ENCODE results near the gene LHFPL2. TPM values are rescaled to one million over a fixed set of nuclear protein-coding genes. Genes with fewer than 3 reads are reported as not detected.

The LHFPL2 gene
- total RNA-seq, 1 experiment from 2014 or later, result 22.2 TPM

DNA sequence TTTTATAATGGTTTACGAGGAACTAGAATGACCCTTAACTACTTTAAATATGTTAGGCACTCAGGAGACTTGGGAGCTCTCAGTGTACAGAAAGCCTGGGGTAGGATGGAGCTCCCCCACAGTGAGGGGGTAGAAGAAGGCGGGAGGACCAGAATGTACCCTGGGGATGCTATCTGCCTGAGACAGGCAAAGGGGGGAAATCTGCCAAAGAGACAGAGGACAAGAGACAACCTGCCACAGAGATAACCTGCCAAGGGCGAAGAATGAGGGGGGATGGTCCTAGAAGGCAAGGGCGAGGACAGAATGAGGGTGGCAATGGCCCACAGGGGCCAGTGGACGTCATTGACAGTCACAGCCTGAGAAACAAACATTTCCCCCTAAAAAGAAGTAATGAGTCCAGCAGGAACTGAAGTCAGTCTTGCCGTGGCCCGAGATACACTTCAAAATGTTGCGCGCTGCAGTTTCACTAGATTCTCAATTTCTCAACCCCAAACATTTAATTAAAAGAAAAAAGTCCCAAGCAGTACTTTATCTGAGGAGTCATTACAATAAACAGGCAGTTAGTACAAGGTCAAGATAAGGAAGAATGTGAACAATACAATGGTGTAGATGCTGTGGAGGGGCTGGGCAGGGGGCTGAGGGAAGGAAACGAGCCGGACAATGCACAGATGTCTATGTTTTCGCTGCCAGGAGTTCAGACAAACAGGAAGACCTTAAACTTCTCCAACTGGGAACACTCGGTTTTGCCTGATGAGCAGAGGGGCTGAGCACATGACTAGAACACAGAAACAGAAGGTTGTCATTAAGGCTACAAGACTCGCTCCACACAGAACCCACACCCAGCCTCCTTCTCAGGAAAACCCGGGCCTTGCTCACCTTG lies 125.0 kb downstream of the LHFPL2 start:
- DNase-seq (ENCODE audit: low spot score), result no peak

DNA sequence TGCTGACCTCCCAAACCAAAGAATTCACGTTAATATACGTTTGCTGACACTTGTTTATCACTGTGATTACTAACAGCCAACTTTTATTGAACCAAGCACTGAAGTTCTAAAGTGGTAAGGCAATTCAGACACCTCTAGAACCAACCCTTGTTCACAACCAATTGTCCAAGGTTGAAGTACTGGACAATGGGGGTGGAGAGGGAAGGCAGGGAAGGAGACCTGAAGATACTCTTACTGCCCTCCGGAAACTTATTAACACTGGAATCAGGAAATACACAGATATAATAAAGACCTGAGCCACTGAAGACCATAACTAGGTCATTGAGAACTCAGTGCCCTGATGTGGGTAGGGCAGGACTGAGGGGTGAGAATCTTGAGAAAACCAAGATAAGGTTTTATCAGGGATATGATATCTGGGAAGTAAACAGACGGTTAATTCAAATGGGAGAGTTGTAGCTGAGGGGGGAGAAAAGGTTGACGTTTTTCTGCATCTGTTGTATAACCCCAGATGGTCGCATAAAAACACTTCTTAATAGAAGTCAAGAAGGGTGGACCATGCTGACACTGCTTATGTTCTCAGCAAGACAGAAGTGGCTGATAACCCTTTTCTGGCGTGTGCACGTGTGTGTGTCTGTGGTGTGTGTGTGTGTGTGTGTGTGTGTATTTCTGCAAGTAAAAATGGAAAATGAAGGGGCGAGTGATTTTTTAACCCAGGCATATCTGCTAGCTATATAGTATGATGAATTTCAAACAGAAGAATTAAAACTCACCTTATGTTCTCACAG lies 125.9 kb downstream of the LHFPL2 start:
- DNase-seq (ENCODE audit: low spot score), result no peak

DNA sequence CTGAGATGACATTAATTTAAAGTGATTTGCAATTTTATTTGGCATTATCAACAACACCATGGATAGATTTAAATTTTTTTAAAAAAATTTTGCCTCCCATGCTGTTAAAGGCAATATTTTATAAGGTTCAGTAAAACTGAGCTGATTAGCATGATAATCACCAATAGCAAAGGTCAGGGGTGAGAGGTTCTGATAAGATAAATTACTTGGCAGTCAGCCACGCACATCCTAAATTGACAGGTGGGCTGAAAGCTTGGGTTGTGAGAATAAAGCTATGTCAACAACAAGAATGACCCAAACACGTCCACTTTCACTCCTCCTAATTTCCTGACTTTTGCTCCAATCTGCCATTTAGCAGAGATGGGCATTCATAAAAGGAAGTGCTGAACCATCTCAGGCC lies 127.1 kb downstream of the LHFPL2 start:
- no peak for DNase-seq (ENCODE audit: low spot score)

DNA sequence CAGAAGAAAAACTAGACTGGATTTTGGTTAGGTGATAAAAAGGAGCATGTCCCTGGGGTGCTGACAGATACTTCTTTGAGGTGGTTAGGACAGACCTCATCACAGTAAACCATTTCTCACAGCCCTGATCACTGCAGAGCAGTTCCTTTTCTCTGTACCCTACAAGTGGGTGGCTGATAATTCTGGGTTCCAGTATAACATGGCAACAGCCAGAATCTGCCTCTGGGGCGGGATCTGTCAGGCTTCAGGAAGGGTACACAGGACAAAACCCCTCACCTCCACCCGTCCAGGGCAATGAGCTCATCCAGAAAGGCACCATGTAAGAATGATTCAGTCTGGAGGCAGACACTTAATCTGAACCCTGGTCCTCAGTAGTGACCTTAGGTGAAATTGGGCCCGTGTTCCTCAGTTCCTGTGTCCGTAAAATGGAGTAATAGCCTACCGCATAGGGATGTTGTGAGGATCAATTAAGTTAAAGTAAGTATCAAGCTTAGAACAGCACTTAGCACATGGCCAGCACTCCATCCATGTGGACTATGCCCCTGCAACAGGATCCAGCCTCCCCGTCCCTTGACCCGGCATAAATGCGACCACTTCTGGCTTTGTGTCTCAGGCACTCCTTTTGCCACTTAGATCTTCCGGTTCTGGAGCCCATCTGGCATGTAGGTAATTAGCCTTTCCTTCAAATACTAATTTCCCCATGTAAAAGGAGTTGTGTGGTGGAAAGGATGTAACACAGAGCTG lies 129.2 kb downstream of the LHFPL2 start:
- no peak for DNase-seq (ENCODE audit: low spot score)

DNA sequence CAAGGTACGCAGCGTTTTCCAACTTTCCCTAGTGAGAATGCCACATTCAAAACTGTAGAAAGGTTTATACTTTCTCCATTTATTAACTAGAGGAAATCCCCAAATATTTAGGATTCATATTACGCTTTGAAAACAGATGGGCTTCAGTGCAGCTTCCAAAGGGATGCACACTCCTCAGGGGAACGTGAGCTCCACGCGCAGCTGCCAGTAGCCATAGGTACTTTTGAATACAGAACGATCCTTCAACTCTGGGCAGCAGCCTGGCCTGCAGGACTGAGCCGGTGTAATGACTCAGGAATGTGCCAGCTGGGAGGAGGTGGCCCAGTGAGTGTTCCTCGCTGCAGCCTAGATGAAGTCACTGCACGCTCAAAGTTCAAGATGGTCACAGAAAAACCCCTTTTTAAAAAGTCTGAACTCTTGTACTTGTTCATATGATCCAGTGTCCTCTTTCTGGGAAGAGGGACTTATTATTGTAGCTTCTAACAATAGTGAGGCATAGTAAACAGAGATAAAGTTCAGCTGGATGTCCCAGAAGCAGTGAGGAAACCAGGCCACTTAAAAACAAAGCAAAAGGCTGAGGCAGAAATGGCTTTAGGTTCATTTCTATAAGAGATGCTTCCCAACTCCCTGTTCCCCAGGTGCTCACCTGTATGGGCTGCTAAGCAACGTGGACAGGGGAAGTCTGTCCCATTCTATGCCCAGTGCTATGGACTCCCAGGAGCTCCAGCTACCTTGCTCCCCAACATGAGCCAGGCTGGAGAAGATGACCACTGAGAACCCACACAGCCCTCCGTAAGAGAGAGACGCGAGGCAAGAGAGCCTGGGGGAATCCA lies 130.0 kb downstream of the LHFPL2 start:
- DNase-seq (ENCODE audit: low spot score), result peak; percentile 82

DNA sequence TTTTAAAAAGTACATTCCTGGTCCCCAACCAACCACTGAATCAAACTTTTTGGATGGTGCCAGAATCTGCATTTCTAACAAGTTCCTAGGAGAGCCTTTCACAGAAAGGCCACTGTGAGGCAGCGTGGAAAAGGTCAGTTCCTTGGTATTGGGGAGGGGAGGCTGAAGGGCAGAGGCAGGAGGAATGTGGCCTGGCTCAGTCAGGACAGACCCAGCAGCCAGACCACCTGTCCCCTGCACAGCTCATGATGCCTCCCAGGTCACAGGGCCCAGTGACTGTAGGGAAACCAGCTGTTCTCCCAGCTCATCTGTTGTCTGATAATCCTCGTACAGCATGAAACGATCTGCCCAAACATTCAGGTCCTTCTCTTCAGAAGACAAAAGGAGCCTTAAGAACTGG lies 132.9 kb downstream of the LHFPL2 start:
- no peak for DNase-seq (ENCODE audit: low spot score)

DNA sequence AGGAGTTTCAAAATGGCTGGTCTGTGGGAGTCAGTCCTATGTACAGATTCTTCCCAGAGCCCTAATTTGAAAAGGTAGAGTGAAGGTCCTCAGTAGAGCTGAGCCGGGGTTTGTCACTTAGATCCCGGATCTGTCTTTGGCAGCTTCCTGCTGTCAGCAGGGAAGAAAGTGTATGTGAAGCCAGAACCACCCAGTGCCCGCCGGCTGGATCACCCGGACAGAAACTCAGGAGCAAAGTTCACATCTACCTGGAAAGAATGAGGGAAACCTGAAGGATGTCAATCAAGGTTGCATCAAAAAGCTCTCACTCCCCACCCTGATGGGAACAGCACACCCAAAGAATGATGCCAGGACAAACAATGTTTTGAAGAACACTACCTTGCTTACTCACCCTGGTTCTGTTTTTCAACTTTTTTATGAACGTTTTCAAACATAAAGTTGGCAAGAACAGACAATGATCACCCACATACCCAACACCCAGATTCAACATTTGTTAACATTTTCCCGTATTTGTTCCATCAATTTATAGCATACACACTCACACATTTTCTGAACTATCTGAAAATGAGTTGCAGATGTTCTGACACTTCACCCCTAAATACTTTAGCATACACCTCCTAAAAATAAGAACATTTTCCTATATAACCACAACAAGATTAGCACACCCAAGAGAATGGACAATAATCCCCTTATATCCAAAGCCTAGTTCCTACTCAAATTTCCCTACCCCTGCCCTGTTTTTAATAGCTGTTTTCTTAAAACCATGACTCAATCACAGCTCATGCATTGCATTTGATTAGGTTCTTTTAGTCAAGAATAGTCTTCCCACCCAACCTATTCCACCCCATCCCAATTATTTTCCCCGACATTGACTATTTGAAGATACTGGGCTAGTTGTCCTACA lies 133.9 kb downstream of the LHFPL2 start:
- DNase-seq (ENCODE audit: low spot score), result no peak

DNA sequence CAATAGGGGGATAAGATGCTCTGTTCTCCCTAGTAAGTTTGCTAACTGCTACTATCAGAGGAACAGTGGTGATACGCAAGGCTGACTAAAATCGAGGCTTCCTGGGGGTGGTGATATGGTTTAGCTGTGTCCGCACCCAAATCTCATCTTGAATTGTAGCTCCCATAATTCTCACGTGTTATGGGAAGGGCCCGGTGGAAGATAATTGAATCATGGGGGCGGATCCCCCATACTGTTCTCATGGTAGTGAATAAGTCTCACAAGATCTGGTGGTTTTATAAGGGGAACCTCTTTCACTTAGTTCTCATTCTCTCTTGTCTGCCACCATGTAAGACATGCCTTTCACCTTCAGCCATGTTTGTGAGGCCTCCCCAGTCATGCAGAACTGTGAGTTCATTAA lies 135.1 kb downstream of the LHFPL2 start:
- DNase-seq (ENCODE audit: low spot score), result no peak

DNA sequence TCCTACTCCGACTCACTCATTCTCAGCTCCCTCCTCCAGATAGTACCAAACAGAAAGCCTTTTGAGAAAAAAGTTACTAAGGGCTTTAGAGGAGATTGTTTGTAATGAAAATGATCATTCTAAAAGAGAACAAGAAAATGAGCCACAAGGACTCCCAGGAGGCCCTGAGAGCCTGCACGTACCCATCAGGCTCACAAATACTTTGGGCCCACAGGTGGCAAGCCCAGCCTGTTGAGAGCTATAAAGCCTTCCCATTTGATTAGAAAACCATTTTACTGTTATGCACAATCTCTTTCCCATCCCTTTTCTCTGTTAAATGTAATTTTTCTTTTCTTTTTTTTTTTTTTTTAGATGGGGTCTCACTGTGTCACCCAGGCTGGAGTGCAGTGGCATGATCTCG lies 136.1 kb downstream of the LHFPL2 start:
- DNase-seq (ENCODE audit: low spot score), result no peak

DNA sequence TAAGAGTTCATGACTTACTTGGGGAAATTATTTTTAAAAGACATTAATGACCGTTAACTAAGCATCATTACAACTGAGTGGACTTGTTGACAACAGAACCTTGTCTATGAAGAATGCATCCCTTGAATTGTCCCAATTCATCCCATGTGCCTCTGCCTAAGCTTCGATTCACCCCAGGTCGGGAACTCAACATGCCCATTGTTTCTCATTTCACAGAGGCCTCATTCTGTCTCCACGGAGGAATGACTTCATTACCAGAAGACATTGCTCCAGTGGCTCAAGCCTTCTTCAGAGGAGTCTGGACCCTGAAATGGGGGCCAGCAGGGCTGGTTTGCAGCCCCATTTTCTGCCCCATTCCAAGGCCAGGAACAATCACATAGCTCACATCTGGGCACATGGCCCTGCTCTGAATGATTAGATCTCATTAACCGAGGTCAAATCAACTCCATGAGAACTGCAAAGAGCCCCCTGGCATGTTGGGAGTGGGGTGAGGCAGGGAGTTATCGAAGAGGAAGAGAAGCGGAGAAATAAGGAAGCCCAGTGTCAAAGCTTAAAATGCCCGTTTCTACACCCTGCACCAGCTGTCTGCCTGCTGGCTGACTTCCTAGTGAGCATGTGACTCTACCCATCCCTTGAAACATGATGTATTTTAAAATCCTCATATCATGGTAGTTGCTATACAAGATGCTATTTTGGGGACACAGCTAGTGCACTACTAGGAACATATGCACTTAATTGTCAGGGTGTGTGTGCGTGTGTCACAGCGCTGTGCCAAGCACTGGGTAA lies 137.3 kb downstream of the LHFPL2 start:
- DNase-seq (ENCODE audit: low spot score), result no peak

DNA sequence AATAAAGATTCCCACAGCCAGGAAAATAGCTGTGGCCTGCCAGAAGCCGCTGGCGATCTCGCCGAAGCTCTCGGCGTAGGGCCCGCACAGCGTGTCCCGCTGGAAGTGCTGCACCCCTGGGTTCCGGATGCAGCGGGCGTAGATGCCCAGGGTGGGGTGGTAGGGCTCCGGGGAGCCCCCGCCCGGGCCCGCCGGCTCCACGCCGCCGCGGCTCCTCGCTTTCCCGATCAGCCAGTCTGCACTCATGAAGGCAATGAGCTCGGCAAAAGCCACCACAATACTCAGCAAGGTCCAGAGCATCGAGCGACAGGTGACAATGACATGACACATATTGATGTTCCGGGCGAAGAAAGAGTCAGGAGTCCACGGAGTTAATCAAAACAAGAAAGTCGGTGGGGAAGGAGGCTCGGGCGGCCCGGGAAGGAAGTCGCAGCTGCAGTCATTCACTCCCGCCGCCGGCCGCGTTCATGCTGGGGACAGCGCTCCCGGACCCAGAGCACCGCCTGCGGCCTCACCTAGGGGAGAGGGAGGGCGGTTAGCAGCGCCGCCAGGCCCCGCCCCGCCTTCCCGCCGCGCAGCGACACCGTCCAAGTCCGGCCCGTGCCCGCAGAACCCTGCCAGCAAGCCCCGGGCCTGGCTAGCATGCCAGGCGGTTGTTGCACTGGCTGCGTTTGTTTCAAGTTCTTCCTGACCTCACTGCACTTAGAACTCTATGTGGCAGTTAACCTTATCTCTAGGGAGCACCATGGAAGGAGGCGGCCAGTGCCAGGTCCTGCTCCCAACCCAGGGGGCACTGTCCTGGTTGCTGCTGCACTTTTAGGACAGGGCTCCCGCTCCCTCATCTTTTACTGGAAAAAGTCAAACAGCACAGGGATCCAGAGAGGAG lies 138.4 kb downstream of the LHFPL2 start:
- DNase-seq (ENCODE audit: low spot score), result no peak

DNA sequence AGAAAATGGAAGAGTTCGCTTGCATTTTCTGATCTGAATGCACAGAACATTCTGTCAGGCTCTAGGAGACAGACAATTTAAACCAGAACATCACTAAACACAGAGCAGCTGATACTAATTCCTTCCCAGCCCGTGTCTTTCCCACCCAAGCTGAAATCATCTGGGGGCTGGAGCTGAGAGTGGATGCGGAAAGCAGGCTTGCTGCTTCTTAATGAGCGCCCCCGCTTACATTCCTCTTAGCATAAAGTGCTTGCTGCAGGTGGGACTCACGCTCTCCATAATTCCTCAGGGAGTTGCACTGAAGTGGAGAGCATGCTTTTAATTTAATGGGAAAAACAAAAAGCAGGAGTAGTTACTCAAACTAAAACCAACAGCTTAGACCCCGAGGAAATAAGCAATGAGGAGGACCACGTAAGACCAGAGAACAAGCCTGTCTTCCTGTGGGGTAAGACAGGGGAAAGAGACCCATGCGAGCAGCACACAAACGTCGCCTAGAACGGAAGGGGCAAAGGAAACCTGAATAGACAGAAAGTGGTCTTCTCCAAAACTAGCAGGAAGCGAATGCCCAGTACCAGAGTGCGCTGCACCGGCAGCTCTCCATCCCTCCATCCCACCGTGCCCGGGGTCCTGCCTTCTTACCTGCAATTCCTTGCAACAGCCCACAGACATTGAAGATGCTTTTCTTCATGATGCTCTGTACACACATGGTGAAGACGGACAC lies 139.3 kb downstream of the LHFPL2 start:
- DNase-seq (ENCODE audit: low spot score), result no peak

DNA sequence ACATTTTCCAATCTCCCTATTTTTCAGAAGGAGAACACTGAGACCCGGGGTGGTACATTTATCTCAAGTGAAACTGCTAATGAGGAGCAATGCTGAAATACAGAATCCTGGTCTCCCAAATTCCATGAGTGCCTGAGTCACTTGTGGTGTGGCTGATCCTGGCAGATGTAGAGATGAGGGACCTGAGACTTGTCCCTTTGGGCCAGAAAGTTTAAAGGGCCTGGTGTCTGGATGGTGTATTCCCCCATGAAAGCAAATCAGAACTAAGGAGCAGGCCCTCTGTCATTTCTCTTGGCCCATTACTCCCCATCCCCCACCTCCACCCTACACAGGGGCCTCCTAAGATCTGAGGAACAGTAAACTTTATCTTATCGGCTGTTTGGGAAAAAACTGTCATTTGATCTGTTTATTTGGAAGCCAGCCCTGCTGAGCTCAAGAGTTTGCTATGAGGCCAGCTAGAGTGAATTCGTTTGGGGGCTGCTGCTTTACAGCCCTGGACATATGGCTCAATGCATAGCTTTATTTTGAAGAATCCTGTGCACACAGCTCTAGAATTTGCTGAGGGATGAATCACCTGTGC lies 140.3 kb downstream of the LHFPL2 start:
- DNase-seq (ENCODE audit: low spot score), result no peak

DNA sequence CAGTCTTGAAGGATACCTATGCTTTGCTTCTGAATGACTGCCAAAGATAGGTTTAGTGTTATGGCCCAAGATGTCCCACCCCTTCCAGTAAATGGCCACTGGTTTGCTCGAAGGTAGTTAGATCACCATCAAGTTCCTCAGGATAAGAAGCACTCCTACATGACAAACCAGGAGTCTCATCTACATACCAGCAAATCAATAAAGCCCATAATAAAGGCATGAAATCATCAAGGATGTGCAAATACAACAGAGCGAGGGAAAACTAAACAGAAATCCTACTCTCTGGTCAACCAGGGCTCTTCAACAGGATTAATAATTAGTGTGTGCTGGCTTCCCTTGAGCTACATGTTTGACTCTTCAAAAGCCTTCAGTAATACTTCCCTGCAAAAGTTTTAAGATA lies 141.0 kb downstream of the LHFPL2 start:
- DNase-seq (ENCODE audit: low spot score), result no peak

DNA sequence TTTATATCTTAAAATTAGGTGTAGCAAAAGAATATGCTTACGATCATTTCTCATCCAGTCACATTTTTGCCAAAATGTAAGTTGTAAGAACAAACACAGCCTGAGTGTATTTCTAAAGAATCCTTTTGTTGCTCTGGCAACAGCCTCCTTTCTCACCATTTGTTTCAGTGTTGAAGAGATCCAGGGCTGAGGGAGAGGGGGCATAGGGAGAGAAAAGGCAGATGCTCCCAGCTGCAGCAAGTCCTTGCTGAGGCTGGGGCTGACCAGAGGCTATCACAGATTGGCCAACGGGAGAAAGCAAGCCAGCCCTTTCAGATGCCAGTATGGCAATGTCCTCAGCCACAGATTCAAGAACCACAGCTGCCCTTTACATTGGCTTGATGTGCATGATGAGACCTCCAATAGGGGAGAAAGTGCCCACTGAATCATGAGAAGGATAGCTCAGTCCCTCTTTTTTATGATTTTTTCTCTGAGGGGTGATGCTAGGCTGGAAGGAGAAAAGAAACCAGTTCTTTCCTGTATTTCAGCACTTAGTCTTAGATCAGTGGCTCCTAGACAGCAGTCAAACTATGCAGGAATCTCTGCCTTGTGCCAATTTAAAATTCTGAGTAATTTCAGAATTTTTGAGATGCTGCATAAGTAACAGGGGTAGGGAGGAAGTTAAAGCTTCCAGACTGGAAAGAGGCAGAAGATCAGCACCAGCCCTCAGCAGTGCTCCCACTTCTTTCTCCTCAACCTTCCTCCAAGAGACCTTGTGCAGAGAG lies 142.1 kb downstream of the LHFPL2 start:
- no peak for DNase-seq (ENCODE audit: low spot score)

DNA sequence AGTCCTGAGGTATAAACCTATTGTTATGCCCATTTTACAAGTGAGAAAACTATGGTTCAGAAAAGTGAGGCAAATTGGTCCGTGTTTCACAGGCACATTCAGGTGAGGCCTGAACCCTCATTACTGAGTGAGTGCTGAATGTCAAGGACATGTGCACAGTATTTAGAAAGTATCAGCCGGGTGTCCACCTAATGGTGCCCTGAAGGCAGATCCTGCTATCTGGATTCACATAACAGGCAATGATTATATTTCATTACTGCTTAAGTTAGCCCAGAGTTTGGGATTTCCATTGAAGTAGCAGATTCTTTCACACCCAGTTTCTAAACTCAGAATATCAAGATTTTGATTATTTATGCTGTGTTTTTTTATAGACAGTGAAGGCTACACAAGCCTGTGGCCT lies 142.7 kb downstream of the LHFPL2 start:
- no peak for DNase-seq (ENCODE audit: low spot score)

Measured in H4 (cell line).